Epidermal melanocyte (primary cell): ENCODE results near the gene KCNIP1.
A peak's percentile ranks its signal among the peaks of the same experiment; 100 is the strongest.

ENCODE experiments used
- DNase-seq: peaks from one replicate; pipeline ENCODE4 v3.0.0; 2011; ENCODE audit warnings: low spot score; ENCODE audit not compliant: insufficient read length

The KCNIP1 gene

GRCh38 chr5:170483701-170484458 lies 19.9 kb upstream of the KCNIP1 start:
- no peak for DNase-seq

- no peak for DNase-seq
These were observed 19.4 kb upstream of the KCNIP1 start for GRCh38 chr5:170484459-170484831.

- no peak for DNase-seq
These were observed 18.8 kb upstream of the KCNIP1 start for GRCh38 chr5:170484847-170485615.

- no peak for DNase-seq
These were observed 18.3 kb upstream of the KCNIP1 start for GRCh38 chr5:170485616-170485911.

- no peak for DNase-seq
These were observed 17.4 kb upstream of the KCNIP1 start for GRCh38 chr5:170486371-170486770.

GRCh38 chr5:170488570-170488969 lies 15.2 kb upstream of the KCNIP1 start:
- DNase-seq = no peak

GRCh38 chr5:170489199-170489598 lies 14.6 kb upstream of the KCNIP1 start:
- no peak for DNase-seq

GRCh38 chr5:170490381-170490780 lies 13.4 kb upstream of the KCNIP1 start:
- DNase-seq = no peak

- DNase-seq = peak; percentile 70
These were observed 12.3 kb upstream of the KCNIP1 start for GRCh38 chr5:170491479-170491878.

- DNase-seq = peak; percentile 53
These were observed 10.6 kb upstream of the KCNIP1 start for GRCh38 chr5:170493028-170493820.

GRCh38 chr5:170494041-170494440 lies 9.8 kb upstream of the KCNIP1 start:
- DNase-seq = no peak

- DNase-seq = no peak
These were observed 7.8 kb upstream of the KCNIP1 start for GRCh38 chr5:170495825-170496661.

- DNase-seq = no peak
These were observed 7.2 kb upstream of the KCNIP1 start for GRCh38 chr5:170496662-170497028.

- DNase-seq = no peak
These were observed 6.3 kb upstream of the KCNIP1 start for GRCh38 chr5:170497311-170498038.

GRCh38 chr5:170498811-170499351 lies 4.9 kb upstream of the KCNIP1 start:
- no peak for DNase-seq

GRCh38 chr5:170499621-170500020 lies 4.2 kb upstream of the KCNIP1 start:
- DNase-seq = no peak

GRCh38 chr5:170501361-170501760 lies 2.5 kb upstream of the KCNIP1 start:
- DNase-seq = no peak

GRCh38 chr5:170501931-170502330 lies 1.9 kb upstream of the KCNIP1 start:
- DNase-seq = no peak

- no peak for DNase-seq
These were observed 921 bp downstream of the KCNIP1 start for GRCh38 chr5:170504616-170505266.

GRCh38 chr5:170508036-170508435 lies 4.2 kb downstream of the KCNIP1 start:
- DNase-seq = no peak
